ENCODE measurements around the gene PARN. TPM values are rescaled to one million over a fixed set of nuclear protein-coding genes. Genes with fewer than 3 reads are reported as not detected.

The PARN gene
- total and polyA plus RNA-seq, 2 of the 4 experiments (the other 2 are of a cell fraction) = 24.6 to 25.1 TPM

DNA sequence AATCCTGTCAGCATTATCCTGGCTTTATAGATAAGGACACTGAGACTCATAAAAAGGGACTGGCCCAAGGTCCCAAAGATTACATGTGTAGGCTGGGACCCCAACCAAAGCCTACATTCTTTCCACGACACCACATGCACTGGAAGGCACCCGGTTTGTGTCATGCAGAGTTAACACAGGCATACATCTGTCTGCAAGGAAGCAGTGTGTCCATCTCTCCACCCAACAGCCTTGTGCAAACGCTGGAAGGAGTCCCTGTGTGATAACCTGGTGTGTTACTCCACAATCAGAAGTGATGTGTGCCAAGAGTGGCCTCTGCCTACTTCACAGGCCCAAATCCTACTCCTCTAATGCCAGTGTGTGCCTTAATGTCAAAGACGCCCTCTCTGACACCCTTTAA, 139.8 kb downstream of the PARN start:
- Histone ChIP-seq H2BK5ac (ENCODE audit: low read depth, low read length, poor library complexity, severe bottlenecking) (no peak overlapping the region), H2BK120ac (ENCODE audit: low read depth, low read length) (peak overlapping the region; percentile 14; the same call in 1 of the 2 replicates), H3K14ac (replicated peaks; ENCODE audit: low read depth, low read length) (no peak overlapping the region), H3K36me3 (ENCODE audit: control insufficient read depth, insufficient read depth, low read length) (peaks cover 2% of the 10 kb centered on the region; the same call in 1 of the 2 replicates), H4K91ac (ENCODE audit: insufficient read depth, low read depth, low read length) (no peak overlapping the region), H3K4me2 (ENCODE audit: low read depth, low read length) (no peak overlapping the region), H2AFZ (replicated peaks; ENCODE audit: low read length, poor library complexity) (no peak overlapping the region), H3K27ac (ENCODE audit: insufficient read depth, low read length) (no peak overlapping the region), H3K9me3 (ENCODE audit: control insufficient read depth, insufficient read depth, low read length) (no peaks in the 10 kb centered on the region), H3K9ac (ENCODE audit: low read depth, low read length) (no peak overlapping the region), H3K4me1 (ENCODE audit: control insufficient read depth, insufficient read depth, low read length) (peaks cover 11% of the 10 kb centered on the region), H2AK9ac (replicated peaks; ENCODE audit: low read depth, low read length, poor library complexity) (no peak overlapping the region), H4K8ac (ENCODE audit: low read depth in 2 of 2, low read length in 2 of 2) (no peak overlapping the region), H2BK15ac (ENCODE audit: low read depth, low read length) (no peak overlapping the region), H3K79me1 (ENCODE audit: low read depth in 1 of 2, low read length in 2 of 2) (peaks cover 0 to 22% of the 10 kb centered on the region in 2 experiments; a peak in 2 of 4 replicates), H2BK20ac (ENCODE audit: low read depth, low read length) (no peak overlapping the region), H3K4ac (ENCODE audit: low read depth, low read length) (no peak overlapping the region; the same call in 1 of the 2 replicates), H4K20me1 (ENCODE audit: insufficient read depth, low read length) (no peaks in the 10 kb centered on the region; the same call in 1 of the 2 replicates), H3K18ac (ENCODE audit: low read depth, low read length) (no peak overlapping the region), H3K23ac (ENCODE audit: low read depth, low read length) (no peak overlapping the region), H3K4me3 (ENCODE audit: insufficient read depth, low read depth, low read length) (no peak overlapping the region), H4K5ac (ENCODE audit: low read depth, low read length) (no peak overlapping the region), H3K27me3 (ENCODE audit: control insufficient read depth, insufficient read depth, low read length) (no peaks in the 10 kb centered on the region), H3K9me1 (ENCODE audit: insufficient read depth, low read length) (peaks cover 19% of the 10 kb centered on the region), H3K56ac (ENCODE audit: extremely low read depth, insufficient read depth, low read length) (no peak overlapping the region), H2AK5ac (ENCODE audit: low read depth, low read length) (no peak overlapping the region)
- intact Hi-C loops (cut with micrococcal nuclease) (no loop called here), dilution Hi-C loops (cut with HindIII; ENCODE audit: low sequenced_read_pairs, unreplicated experiment) (no loop called here), in situ Hi-C loops (cut with MboI; ENCODE audit: low sequenced_read_pairs) (no loop called here)
- POLR2A ChIA-PET (ENCODE audit: unreplicated experiment) = no interaction called here
- 80% methylated on average over 1 of the region's 4 CpGs; no CpG with 5 or more reads in 1 of the 2 experiments for WGBS, 2 experiments (ENCODE audit: extremely low coverage in 2 of 2, insufficient read length in 1 of 2)
- DNase-seq (no peak), ATAC-seq (ENCODE audit: low read depth) (no peak)
- TF ChIP-seq FOS (IDR thresholded peaks at IDR 0.05; ENCODE audit: low read depth, low read length) (no peak), SMC3 (IDR thresholded peaks at IDR 0.05; ENCODE audit: low read depth, low read length) (no peak), MXI1 (IDR thresholded peaks at IDR 0.05; ENCODE audit: borderline replicate concordance, low read depth, low read length) (no peak), RFX5 (IDR thresholded peaks at IDR 0.05; ENCODE audit: low read depth, low read length) (no peak), RCOR1 (IDR thresholded peaks at IDR 0.05; ENCODE audit: insufficient replicate concordance, low read length) (no peak), CHD1 (IDR thresholded peaks at IDR 0.05; ENCODE audit: low read depth, low read length) (no peak), RAD21 (IDR thresholded peaks at IDR 0.05; ENCODE audit: low read length) (no peak), CEBPB (IDR thresholded peaks at IDR 0.05; ENCODE audit: low read depth, low read length) (no peak), BHLHE40 (IDR thresholded peaks at IDR 0.05; ENCODE audit: low read depth, low read length) (no peak), MAZ (IDR thresholded peaks at IDR 0.05; ENCODE audit: borderline replicate concordance, low read depth, low read length) (no peak), NFE2L2 (IDR thresholded peaks at IDR 0.05; ENCODE audit: low read depth, low read length) (no peak), POLR2A (IDR thresholded peaks at IDR 0.05; ENCODE audit: low read depth, low read length) (no peak), MAFK (IDR thresholded peaks at IDR 0.05; ENCODE audit: low read depth, low read length) (no peak)
- TF ChIP-seq, protein P1, sequence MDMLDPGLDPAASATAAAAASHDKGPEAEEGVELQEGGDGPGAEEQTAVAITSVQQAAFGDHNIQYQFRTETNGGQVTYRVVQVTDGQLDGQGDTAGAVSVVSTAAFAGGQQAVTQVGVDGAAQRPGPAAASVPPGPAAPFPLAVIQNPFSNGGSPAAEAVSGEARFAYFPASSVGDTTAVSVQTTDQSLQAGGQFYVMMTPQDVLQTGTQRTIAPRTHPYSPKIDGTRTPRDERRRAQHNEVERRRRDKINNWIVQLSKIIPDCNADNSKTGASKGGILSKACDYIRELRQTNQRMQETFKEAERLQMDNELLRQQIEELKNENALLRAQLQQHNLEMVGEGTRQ (IDR thresholded peaks at IDR 0.05; ENCODE audit: low read depth, low read length) = no peak
- TF ChIP-seq, protein P2, sequence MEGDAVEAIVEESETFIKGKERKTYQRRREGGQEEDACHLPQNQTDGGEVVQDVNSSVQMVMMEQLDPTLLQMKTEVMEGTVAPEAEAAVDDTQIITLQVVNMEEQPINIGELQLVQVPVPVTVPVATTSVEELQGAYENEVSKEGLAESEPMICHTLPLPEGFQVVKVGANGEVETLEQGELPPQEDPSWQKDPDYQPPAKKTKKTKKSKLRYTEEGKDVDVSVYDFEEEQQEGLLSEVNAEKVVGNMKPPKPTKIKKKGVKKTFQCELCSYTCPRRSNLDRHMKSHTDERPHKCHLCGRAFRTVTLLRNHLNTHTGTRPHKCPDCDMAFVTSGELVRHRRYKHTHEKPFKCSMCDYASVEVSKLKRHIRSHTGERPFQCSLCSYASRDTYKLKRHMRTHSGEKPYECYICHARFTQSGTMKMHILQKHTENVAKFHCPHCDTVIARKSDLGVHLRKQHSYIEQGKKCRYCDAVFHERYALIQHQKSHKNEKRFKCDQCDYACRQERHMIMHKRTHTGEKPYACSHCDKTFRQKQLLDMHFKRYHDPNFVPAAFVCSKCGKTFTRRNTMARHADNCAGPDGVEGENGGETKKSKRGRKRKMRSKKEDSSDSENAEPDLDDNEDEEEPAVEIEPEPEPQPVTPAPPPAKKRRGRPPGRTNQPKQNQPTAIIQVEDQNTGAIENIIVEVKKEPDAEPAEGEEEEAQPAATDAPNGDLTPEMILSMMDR (conservative IDR thresholded peaks at IDR 0.05; ENCODE audit: low read depth, low read length) = no peak
- TF ChIP-seq, protein P3, sequence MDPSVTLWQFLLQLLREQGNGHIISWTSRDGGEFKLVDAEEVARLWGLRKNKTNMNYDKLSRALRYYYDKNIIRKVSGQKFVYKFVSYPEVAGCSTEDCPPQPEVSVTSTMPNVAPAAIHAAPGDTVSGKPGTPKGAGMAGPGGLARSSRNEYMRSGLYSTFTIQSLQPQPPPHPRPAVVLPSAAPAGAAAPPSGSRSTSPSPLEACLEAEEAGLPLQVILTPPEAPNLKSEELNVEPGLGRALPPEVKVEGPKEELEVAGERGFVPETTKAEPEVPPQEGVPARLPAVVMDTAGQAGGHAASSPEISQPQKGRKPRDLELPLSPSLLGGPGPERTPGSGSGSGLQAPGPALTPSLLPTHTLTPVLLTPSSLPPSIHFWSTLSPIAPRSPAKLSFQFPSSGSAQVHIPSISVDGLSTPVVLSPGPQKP (IDR thresholded peaks at IDR 0.05; ENCODE audit: borderline replicate concordance, low read depth, low read length) = no peak
- CTCF ChIA-PET = no interaction called here
- no TSS peak for BruUV-seq (replicated peaks)
